HG03196 (cell line): Measurements from ENCODE around the gene SEC14L6.

Experiments
- ATAC-seq: cut with Tn5 transposase; IDR thresholded peaks from one replicate; pipeline ENCODE4 v1.9.1; 2021; ENCODE audit not compliant: unreplicated experiment

SEC14L6 gene

DNA sequence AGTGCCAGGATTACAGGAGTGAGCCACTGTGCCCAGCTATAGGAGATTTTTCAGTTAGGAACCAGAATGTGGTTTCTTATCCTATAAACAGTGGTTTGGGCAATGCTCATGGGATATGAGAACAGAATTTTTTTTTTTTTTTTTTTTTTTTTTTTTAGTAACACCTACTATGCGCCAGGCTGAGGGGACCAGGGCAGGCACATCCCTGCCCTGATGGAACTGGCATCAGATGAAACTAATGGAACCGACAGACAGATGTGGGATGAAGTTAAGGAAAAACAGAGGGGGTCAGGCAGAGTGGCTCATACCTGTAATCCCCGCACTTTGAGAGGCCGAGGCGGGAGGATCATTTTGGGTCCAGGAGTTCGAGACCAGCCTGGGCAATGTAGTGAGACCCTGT lies 45.9 kb downstream of the SEC14L6 start:
- no peak for ATAC-seq

- no peak for ATAC-seq
Observed at GRCh38 chr22:30497466-30498150, 48.9 kb downstream of the SEC14L6 start.

DNA sequence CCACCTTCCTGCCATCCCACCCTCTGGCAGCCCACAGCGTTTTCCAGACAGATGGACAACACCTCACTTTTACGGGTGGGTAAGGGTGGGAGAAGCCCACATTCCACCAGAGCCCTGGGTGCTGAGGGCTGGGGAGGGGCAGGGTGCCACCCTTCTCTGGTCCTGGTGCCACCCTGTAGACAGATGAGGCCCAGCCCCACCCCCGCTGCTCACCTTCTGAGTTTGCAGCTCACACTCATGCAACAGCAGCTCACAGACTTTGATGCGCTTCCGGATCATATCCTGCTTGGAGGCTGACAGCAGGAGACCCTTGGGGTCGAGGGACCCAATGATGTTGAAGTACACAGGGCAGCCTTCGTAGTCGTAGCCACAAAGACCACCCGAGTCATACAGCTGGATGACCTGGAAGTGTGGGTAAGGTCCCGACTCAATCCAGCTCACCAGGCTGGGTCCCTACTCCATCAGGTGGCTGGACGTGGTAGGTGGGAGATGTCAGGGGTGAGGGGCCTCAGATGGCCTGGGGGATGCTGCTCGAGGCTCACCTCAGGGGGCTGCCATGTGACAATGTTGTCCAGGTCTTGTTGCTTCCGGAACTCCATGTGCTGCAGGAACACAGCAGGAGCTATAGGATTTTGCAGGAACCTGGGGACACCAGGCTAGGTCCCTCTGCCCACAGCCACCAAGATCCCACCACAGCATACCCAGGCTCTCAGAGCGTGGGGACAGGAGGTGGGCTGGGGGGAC lies 51.3 kb downstream of the SEC14L6 start:
- ATAC-seq, result no peak

DNA sequence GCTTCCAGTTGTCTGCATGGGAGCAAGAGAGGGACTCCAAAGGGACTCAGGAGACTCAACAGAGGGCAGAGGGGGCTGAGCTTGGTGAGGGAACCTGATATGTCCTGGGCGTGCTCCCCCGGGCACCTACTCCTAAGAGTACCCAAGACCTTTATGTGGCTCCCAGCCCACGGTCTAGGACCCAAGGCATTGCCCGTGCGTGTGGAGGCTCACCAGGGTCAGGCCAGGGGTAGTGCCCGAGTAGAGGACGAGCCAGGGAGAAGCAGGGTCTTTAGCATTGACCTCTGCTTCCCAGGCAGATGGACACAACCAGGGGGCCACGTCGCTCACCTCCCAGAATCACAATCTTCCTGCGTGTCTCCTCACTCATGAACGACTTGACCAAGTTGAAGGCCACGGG lies 54.4 kb downstream of the SEC14L6 start:
- ATAC-seq, result no peak

DNA sequence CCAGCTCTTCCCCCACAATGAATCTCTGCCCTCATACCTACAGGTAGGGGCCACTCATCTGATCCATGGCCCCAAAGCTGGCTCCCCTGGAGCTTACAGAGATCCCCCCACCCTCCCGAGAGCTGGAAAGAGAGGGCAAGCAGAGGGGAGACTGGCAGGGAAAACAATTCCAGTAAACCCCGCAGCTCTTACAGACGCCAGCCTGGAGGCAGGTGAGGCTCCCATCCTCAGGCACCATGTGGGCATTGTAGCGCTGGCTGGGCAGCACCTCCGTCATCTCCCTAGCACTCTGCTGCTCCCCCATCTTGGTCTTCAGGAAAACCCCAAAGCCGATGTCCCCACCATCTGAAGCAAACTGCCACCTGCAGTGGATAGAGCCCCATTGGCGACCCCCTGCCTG lies 55.2 kb downstream of the SEC14L6 start:
- no peak for ATAC-seq

GRCh38 chr22:30490399-30490798 lies 56.1 kb downstream of the SEC14L6 start:
- ATAC-seq, result no peak

GRCh38 chr22:30488121-30488520 lies 58.4 kb downstream of the SEC14L6 start:
- ATAC-seq, result no peak

DNA sequence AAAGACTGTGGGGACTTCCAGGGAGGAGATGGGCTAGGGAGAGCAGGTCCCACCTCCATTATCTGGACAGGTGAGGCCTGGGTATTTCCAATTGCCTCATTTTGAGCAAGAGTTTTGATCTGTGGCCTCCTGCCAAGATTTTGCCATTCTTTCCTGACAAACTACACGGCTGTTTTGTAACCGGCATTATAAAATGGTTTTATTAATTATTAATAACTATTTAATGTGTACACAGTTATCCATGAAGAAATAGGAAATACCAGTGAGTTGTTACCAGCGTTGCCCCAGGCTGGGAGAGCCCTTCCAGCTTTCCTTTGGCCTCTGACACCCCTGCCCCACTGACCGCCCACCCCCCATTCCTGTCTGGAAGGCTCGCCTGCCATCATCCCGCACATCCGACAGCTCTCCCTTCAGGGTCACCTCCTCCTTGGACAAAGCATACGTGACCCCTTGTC lies 59.9 kb downstream of the SEC14L6 start:
- ATAC-seq, result no peak

DNA sequence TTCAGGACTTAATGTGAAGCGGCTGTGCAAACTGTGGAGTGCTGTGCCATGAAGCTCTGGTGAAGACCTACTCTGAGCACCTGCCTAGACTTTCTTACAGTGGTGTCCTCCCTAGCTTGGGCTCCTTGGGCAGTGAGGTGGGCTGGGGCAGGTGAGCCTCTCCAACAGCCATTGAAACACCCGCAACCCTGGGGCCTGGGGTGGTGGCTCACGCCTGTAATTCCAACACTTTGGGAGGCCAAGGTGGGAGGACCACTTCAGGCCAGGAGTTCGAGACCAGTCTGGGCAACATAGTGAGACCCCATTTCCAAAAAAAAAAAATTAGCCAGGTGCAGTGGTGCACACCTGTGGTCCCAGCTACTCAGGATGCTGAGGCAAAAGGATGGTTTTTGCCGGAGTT lies 60.4 kb downstream of the SEC14L6 start:
- no peak for ATAC-seq

GRCh38 chr22:30485362-30485988 lies 61.1 kb downstream of the SEC14L6 start:
- ATAC-seq, result no peak

- ATAC-seq, result no peak
Observed at GRCh38 chr22:30483169-30483568, 63.4 kb downstream of the SEC14L6 start.

- no peak for ATAC-seq
Observed at GRCh38 chr22:30481711-30482110, 64.8 kb downstream of the SEC14L6 start.

DNA sequence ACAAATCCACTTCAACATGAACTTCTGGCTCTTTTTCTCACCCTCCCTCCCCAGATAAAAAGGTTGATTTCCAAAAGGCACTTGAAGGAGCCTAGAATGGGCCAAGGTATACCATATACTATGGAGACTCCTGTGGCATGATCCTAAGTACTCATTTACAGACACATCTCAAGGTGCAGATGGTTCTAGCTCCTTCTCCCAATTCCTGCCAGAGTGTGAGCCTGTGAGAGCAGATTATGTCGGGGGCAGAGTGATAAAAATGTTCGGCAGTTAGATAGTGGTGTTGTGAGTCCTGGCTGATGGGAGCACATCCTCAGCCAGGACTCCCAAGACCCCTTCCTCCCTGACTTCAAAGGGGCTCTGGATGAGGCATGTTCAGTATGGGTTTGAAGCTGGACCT lies 66.6 kb downstream of the SEC14L6 start:
- no peak for ATAC-seq

- ATAC-seq, result no peak
Observed at GRCh38 chr22:30474683-30475424, 71.7 kb downstream of the SEC14L6 start.

DNA sequence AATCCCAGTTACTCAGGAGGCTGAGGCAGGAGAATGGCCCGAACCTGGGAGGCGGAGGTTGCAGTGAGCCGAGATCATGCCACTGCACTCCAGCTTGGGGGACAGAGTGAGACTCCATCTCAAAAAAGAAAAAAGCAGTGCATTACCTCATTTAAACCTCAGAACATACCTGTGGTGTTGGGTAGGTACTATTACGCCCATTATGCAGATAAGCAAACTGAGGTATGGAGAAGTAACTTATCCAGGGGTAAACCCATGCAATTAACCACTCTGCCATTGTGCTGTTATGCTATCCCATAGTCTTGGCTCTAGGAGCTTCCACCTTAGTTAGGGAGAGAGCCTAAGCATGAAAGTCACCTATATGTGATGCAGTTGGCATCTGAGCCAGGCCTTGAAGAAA lies 72.4 kb downstream of the SEC14L6 start:
- no peak for ATAC-seq

DNA sequence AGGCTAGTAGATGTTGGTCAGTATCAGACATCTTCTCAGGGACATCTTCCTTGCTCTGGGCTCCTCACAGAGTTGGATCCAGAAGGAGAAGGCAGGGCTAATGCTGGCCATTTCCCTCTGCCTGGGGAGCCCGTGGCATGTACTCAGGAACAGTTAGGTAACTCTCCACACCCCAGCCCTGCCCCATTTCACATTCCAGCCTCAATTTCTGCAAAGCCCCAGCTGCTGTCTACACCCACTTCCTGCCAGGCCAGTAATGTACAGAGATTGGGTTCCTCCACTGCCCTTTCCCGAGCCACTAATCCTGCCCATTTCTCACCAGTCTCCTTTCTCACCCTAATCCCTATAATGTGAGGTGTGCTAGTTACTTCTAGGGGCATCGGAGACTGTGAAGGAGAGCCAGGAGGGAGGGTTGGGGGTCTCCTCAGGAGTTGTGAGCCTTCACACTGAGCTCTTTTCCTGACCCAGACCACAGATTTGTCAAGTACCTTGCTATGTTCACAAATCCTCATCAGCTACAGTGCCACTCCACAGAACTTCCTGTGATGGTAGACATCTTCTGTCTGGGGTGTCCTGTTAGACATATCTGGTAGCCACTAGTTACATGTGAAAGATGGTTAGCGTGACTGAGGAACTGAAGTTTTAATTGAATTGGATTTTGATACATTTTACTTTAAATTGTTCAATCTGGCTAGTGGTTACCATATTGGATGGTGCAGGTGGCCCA lies 73.4 kb downstream of the SEC14L6 start:
- no peak for ATAC-seq
